ENCODE data around the gene CIT.
"Not testable (repeated sequence)": the region's sequence is repeated elsewhere in the genome, so short reads cannot be mapped to it uniquely, and the experiment has no call there.

The CIT gene

DNA sequence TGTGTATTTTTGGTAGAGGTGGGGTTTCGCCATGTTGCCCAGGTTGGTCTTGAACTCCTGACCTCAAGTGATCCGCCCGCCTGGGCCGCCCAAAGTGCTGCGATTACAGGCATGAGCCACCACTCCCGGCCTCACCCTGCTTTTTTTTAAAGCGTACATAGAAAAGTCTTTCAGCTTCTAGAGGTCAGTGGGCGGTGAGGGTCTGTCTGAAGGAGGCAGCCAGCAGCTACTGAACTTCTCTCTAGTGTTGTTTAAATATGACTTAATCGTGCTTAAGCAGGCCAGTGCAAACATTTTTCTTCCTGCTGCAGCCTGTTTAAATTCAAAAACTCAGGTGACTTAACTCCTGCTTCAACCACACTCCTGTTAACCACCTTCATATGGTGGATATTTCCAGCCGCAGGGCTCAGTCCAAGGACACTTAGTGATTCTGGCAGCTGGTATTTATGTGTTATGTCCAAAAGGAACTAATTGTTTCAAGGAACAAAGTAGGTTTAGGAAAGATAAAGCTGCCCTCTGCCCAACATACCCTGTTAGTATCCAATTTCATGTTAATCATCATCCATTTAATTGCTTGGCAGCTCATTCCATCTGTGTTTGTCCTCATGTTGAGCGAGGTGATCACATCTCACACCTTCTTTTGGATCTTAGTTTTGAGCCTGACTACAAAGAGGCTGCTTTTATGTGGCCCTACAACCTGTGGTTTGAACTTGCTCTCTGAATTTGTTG lies 207.2 kb downstream of the CIT start:
- DNase-seq = no peak

DNA sequence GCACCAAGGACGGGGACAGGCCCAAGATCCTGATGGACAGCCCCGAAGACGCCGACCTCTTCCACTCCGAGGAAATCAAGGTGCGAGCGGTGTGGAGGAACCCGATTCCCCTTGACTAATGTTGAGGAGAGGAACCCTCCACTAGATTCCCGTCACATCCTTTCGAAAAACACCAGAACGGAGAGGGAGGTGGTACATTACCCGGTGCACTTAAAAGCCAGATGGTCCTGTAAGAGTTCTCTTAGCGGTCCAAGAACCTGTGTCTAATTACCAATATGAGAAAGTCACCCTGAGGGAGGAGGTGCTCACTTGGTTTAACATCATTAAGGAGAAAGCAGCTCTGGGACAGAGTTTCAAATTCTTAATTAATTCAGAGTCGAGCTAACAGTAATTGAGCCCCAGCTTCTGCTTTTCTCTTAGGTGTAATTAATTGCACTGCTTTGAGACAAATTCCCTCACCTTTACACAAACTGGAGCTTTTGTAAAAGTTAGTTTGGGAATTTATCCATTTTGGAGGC lies 208.7 kb downstream of the CIT start:
- no peak for DNase-seq

DNA sequence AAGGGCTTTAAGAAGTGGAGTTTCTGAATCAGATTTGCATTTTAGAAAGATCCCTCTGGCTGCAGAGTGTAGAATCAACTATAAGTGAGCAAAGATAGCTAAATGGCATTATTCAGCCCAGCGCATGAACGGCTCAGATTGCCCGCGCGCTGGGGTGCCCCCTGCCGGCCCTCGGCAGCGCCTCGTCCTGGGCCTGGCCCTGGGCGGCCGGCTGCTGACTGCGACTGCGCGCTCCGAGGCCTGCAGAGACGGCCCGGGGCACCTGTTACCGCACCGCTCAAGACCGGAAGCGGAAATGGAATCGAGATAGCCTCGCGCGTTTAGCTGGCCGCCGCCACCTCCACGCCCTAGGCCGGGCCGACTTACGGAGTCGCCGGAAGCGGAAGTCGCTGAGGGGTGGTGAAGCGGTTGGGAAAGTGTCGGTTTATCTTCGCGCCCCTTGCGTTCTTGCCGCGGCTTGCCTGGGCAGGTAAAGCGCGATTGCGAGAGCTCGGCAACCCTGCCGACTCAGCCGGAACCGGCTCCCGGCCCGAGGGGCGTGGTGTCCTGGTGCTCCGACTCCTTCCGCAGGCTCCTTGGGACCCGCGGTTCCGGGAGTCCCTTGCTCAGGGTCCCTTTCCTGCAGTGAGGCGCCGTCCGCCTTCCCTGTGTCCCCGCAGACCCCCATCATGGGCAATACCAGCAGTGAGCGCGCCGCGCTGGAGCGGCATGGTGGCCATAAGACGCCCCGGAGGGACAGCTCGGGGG lies 209.4 kb downstream of the CIT start, which contains the start of gene PRKAB1:
TSS of gene PRKAB1 (plus strand) at position 557 of the 747 bp plus-strand sequence. CDS start at position 669, 112 bp downstream.
- DNase-seq = peak; percentile 92

DNA sequence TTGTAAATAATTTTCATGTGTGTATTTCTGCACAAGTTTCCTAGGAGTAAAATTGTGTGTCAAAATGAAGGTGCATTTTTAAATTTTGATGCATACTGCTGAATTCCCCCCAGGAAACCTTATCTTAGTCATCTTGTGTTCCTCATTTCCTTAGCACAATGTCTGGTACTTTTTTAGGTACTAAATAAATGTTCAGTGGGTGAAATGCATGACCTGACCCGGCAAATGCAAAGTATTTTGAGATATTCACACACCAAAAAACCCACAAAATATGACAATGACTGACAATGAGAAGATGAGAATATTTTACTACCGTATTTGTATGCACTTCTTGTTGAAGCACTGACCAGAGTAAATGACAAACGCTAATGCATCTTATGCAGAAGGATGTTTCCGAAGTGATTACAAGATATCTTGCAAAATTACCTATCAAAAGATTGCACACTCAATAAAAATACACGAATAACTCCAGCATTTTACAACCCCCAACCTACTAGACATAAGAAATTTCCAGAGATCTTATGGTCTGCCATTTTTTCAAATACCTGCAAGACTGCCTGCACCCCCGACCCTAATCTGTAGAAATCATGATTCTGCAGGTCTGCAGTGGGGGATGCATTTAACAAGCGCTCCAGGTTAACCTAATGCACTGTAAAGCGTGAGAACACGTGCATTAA lies 210.1 kb downstream of the CIT start:
- DNase-seq = no peak

DNA sequence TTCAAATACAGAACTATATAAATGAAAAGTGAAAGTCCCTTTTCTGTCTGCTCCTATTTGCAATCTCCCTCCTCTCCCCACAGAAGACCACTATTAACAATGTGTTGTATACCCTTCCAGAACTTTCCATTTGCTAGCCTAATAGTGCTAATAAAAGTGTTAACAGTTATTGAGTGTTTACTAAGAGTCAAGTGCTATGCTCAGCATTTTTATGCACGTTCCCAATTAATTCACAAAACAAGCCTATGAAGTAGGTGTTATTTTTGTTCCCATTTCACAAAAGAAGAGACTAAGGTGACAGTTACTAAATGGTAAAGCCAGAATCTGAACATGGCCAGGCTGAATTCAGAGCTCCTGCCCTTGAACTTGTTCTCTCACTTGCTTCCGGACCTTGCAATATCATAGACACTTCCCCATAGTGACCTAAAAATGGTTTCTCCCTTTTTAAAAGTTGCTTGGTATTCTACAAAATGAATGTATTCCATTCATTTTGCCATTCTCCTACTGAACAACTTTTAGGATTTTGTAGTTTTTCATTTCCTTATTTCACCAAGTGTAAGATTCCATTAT lies 210.8 kb downstream of the CIT start:
- DNase-seq = no peak

DNA sequence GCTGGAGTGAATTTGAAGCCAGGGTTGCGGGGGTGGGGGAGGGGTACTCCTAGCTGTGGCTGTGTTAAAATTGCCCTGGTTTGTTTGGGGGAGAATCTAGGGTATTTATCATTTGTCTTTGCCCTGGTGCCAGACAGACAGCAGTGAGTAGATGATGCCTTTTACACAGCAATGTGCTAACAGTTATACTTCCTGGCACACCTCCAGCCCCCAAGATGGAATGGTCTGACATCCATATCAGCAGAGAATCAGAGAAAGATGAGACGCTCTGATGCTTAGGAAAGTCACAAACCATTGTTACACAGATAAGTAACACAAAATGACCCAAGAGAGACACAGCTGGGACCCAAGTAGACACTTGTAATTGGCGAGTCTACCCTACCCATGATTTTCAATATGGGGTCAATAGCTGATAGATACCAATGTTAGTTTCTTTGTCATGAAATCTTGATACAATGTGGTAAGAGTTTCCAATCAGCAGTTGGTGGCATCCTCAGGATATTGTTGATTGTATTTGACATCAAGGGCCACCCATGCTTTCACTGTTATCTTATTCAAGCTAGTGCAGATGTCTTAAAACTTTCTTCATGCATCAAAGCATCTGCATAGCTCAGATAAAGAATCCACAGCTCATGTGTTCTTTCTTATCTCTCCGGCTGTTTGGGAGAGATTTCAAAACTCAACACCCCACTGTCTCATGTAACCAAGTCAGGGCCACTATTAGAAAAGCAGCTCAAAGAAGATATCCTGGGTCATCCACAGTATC lies 211.8 kb downstream of the CIT start:
- DNase-seq = no peak

DNA sequence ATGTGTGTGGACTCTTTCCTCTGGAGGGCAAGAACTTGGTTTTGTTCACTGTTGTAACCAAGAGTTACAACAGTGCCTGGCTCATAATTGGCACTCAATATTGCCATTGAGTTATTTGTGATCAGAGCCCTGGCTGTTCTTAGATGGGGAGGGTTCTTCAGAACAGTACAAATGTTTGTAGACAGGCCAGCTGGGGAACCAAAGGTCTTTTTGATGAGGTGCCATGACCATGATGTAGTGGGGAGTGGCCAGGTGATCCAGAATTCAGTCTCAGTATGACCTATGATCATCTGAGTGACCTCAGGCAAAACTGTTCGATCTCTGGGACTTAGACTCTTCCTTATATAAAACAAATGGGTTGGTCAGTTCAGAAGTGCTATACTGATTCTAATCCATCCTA lies 212.5 kb downstream of the CIT start:
- DNase-seq = no peak

DNA sequence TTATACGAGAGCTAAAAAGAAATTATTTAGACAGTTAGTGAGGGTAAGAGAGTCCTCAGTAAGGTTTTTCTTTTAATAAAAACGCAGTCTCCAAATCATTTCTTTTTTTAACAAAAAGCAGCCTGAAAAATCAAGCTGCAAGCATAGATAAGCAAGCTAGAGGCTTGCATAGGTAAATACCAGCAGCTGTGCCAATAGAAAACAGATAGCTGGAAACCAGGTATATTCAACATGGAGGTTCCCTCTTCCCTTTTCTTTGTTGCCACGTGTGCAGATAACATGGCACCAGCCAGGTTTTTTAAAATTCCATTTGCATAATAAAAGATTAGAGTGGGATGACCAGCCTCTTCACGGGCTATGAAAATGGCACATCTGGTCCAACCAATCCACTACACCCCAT lies 215.2 kb downstream of the CIT start:
- no peak for DNase-seq

DNA sequence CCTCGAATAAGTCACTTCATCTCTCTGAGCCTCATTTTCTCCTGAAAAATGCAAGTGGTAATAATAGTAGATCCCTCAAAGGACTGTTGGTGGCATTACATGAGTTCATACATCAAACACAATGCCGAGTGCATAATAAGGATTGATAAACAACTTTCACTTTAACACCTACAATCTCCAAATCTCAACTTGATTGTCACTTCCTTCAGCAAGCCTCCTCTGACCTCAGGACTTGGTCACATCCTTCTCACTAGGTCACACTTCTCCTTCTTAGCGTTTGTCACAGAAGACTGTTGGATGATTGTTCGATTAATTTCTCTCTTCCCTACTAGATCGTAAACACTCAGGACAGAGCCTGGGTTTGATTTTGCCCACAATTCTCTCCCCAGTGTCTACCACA lies 217.0 kb downstream of the CIT start:
- no peak for DNase-seq

DNA sequence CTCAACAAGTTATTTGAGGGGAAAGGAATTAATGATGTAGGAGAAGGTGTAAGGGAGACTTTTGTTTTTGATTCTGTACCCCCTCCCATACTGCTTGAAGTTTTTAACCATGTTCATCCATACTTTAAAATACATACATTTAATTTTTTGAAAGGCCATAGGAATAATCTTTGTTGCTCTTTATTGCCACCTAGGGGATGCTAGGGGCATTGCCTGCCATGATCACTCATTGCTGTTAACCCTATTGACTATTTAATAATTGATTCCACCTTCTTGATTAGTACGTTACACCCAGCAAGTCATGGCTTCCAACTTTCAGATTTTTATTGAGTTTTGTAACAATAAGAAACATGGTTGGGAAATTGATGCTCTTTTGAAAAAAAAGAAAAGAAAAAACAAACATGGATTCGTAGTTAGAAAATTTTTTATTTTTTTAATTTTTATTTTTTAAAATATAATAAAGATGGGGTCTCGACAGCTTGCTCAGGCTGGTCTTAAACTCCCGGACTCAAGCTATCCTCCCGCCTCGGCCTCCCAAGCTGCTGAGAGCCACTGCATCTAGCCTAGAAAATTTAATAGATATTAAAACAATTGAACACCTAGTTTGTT lies 217.7 kb downstream of the CIT start:
- DNase-seq = no peak

DNA sequence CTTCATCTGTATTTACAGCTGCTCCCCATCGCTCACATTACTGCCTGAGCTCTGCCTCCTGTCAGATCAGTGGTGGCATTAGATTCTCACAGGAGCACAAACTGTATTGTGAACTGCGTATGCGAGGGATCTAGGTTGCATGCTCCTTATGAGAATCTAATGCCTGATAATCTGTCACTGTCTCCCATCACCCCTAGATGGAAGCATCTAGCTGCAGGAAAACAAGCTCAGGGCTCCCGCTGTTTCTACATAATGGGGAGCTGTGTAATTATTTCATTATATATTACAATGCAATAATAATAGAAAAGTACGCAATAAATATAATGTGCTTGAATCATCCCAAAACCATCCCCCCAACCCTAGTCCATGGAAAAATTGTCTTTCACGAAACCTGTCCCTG lies 219.0 kb downstream of the CIT start:
- not testable (repeated sequence) for DNase-seq

DNA sequence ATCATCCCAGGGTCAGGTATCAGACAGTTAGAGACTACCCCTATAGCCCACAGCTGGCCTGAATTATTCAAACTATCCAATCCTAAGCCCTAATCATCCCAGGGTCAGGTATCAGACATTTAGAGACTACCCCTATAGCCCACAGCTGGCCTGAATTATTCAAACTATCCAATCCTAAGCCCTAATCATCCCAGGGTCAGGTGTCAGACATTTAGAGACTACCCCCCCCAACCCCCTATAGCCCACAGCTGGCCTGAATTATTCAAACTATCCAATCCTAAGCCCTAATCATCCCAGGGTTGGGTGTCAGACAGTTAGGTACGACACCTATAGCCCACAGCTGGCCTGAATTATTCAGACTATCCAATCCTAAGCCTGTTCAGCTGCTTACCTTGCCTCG lies 220.1 kb downstream of the CIT start:
- not testable (repeated sequence) for DNase-seq

DNA sequence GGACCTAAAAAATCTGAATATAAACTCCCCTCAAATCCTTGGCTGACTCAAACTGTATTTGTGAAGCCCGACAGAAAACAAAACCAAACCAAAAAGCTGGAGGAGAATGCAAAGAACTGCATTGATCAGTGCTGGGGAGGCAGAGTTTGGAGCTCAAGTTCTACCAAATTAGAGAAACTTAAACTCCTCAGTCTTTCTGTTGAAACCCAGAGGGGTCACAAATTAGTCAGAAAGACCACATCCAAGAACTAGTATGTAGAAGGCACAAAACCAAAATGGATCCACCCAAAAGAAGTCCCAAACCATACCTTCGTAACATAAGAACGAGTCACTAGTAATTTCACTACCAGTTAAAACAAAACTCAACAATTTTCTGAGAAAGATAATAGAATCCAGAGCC lies 224.5 kb downstream of the CIT start:
- no peak for DNase-seq

DNA sequence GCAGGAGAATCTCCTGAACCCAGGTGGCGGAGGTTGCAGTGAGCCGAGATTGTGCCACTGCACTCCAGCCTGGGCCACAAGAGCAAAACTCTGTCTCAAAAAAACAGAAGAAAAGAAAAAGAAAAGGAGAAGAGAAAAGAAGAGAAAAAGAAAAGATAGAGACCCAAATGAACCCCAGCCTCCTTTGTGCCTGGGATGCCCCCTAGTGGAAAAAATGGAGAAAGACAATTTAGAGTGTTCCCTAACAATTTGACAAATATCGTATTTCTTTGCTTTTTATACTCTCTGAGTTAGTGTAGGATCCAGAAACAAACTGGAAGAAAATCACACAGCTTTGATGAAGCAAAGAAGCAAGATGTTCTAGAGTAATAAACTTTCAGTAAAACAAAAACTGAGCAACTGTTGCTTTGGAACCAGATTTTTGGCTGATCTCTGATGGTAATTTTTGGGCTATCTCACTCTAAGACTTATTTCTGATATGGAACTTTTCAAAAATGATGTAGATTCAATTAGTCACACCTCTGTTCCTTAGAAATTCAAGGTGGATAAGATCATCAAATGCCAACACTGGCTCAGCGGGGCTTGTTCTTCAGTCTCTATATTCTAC lies 227.8 kb downstream of the CIT start:
- DNase-seq = no peak

DNA sequence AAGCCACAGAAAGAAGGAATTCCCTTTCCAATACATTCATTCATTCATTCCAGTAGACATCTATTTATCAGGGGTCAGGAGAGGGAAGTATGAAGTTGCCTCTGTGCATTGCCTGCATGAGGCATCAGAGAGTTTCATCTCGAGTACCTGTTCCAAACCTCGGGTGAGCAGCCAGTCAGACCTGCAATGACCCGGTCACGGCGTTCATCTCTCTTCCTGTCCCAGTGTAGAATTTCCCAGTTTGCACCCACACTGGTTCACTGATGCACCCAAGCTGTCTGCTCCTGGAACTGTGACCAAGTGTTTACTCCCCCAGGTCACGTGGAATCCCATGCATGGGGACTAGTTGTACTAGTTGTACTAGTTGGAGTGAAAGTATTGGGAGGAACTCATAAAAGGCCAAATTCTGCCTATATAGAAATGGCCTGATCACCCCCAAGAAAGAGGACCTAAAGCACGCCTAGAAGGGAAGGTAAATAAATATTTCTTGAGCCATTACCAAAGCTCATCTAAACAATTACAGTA lies 231.5 kb downstream of the CIT start:
- DNase-seq = no peak

DNA sequence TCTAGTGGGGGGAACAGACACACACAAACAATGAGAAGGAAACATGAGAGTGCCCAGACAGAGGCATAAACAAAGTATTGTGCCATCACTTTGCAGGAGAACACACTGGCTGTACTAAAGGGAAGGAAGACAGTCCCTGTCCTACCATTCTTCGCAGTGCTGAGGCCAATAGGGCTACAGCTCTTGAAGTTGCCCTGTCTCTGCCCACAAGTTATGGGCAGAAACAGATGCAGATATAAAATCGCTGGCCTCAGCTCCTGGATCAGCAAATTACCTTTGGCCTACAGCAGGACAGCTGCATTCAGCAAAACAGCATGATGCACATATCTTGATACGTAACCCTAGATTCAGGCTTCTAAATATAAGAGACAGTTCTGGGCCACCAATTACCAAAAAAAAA lies 232.2 kb downstream of the CIT start:
- no peak for DNase-seq

DNA sequence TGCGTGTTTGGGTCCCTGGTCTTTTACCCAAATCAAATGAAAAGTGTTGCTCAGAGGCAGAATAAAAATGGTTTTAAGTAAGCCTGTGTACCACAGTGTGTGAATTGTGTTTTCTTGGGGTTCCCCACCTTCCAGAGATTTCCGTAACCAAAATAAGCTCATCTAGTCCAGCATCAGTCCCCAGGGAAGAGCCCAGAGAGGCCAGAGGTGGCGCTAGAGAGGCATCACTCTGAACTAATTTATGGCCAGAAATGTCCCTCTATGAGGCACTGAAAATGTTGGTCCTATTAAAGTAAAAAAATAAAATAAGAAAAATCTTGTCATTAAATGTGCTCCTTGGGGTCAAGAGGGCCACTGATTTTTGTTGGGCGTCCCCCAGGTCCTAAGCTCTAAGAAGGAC lies 234.1 kb downstream of the CIT start:
- DNase-seq = no peak
